HG03432 (cell line): Measurements from ENCODE around the gene KCTD14.
"Not testable (repeated sequence)": the region's sequence is repeated elsewhere in the genome, so short reads cannot be mapped to it uniquely, and the experiment has no call there.

Experiments used
- ATAC-seq: cut with Tn5 transposase; IDR thresholded peaks from one replicate; pipeline ENCODE4 v1.9.1; 2021; ENCODE audit warnings: mild to moderate bottlenecking, moderate library complexity; ENCODE audit not compliant: unreplicated experiment

KCTD14 gene

DNA sequence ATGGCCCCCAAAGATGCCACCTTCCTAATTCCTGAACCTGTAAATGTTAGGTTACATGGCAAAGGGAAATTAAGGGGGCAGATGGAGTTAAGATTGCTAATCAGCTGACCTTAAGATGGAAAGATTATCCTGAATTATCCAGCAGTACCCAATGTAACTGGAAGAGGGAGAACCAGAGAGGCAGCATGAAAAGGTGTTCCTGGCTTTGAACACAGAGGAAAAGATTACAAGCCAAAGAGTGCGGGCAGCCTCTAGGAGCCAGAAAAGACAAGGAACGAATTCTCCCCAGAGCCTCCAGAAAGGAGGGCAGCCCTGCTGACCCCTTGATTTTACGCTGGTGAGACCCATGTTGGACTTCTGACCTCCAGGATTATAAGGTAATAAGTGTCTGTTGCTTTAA lies 25.5 kb upstream of the KCTD14 start:
- ATAC-seq, result no peak

- ATAC-seq, result no peak
Observed at GRCh38 chr11:78046486-78046854, 23.4 kb upstream of the KCTD14 start.

- peak; percentile 86 for ATAC-seq
Observed at GRCh38 chr11:78045851-78046485, 22.9 kb upstream of the KCTD14 start.

DNA sequence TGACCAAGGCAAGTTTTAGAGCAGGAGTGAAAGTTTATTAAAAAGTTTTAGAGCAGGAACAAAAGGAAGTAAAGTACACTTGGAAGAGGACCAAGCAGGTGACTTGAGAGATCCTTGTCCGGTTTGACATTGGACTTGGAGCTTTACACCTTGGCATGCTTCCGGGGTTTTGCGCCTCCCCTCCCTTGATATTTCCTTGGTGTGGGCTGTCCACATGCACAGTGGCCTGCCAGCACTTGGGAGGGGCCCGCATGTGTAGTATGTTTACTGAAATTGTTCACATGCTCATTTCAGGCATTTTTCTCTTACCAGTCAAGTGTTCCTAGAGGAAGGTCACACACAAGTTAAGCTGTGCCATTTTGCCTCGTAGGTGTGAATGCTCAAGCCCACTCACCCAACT lies 21.6 kb upstream of the KCTD14 start:
- no peak for ATAC-seq

GRCh38 chr11:78041843-78042440 lies 18.9 kb upstream of the KCTD14 start:
- no peak for ATAC-seq

- not testable (repeated sequence) for ATAC-seq
Observed at GRCh38 chr11:78041380-78041719, 18.3 kb upstream of the KCTD14 start.

DNA sequence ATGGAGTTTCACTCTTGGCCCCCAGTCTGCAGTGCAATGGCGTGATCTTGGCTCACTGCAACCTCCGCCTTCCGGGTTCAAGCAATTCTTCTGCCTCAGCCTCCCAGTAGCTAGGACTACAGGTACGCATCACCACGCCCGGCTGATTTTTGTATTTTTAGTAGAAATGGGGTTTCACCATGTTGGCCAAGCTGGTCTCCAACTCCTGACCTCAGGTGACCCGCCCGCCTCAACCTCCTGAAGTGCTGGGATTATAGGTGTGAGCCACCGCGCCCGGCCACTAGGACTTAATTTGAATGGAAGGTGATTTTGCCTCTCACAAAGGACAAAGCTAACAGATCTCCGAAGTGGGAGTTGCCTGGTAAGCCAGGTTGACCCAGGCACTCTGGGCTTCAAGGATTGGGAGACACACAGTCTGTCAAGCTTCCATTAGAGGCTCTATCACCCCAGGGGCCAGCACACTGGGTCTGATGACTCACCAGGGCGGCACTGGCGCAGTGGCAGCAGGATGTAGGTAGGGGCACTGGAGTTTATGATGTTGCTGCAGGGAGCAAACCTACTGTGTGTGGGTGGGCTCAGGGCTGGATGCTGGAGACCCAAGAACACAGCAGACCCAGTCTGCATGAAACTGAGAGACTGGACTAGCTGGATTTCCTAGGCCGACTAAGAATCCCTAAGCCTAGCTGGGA lies 17.8 kb upstream of the KCTD14 start:
- ATAC-seq, result no peak

DNA sequence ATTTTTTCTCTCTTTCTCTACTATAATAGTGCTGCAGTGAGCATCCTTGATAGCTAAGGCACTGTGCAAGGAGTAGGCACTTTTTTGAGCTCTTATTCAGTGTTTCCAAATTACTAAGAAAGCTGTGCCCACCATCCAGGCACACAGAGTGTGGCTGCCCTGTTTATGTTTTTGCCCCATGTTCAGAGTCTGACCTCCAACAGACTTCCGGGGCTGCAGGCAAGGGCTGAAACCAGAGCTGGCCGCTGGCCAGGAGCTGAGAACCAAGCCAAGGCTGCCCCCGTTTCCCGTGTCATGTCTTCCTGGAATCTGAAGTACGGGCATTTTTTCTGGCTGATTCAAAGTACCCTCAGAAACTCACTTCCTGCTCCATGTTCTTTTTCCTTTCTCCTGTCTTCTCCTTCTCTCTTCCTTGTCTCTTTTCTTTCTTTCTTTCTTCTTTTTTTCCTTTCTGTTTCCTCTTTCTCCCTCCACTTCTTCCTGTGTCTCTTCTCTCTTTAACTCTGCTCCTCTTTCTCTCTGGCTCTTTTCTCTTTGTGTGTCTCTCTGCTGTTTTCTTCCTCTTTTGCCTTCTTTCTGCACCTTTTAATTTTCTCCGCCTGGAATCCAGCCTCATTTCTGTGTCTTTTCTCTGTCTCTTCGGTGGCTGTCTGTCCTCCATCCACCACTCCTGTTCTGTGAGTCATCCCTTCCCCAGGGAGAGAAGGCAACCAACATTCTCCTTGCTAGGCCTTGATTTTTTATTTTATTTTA lies 17.0 kb upstream of the KCTD14 start:
- ATAC-seq, result peak; percentile 86

DNA sequence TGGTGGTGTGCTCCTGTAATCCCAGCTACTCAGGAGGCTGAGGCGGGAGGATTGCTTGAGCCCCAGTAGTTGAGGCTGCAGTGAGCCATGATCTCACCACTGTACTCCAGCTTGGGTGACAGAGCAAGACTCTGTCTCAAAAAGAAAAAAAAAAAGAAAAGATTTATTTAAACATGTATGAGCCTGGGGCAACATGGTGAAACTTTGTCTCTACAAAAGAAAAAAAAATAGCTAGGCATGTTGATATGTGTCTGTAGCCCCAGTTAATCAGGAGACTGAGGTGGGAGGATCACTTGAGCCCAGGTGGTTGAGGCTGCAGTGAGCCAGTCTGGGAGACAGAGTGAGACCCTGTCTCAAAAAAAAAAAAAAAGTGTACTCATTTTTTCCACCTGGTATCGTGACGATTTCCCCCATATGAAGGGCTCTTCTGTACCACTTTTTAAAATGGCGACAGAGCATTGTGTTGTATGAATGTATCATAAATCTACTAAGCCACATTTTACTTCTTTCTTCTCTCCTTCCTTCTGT lies 16.4 kb upstream of the KCTD14 start:
- peak; percentile 12 for ATAC-seq

DNA sequence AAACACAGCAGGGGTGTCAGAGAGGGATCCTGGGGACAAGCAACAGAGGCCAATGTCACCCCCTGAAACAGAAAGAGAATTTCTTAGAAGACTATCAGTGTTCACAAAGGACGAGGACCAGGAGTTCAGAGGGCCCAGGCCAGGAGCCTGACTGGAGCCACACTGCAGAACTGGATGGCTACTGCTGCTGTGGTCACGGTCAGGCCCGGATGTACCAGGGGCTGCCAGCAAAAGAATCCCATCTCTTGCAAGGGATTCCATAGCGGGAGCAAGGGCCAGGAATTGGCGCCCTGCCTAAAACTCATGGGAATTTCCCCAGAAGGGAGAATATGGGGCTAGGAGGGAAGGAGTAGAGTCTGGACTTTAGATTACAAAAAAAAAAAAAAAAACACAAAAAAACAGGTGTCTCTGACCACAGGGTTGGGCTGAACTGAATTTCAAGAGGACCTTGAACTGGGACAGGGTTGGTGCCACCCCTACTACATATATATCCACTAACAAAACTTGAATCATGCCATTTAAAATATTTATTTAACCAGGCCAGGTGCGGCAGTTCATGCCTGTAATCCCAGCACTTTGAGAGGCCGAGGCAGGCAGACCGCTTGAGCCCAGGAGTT lies 15.7 kb upstream of the KCTD14 start:
- no peak for ATAC-seq

- ATAC-seq, result no peak
Observed at GRCh38 chr11:78037825-78038620, 14.9 kb upstream of the KCTD14 start.

- no peak for ATAC-seq
Observed at GRCh38 chr11:78037056-78037455, 14.0 kb upstream of the KCTD14 start.

DNA sequence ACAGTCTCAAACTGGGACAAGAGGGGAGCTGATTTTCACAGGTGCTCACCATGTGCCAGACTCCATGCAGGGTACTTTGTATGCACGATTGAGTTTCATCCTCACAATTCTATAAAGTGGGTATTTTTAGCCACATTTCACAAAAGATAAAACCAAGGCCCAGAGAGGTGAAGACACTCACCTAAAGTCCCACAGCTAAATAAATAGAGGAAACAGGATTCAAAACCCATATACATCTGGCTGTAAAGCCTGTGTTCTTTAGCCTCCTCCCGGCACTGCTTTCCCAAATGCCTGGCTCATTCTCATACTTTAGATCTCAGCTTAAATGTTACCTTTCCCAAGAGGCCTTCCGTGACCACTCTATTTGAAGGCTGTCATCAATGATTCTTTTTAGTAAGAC lies 13.2 kb upstream of the KCTD14 start:
- ATAC-seq, result no peak

GRCh38 chr11:78034623-78035022 lies 11.5 kb upstream of the KCTD14 start:
- no peak for ATAC-seq

GRCh38 chr11:78033040-78033439 lies 10.0 kb upstream of the KCTD14 start:
- ATAC-seq, result no peak

- peak; percentile 11 for ATAC-seq
Observed at GRCh38 chr11:78032090-78032489, 9.0 kb upstream of the KCTD14 start.

DNA sequence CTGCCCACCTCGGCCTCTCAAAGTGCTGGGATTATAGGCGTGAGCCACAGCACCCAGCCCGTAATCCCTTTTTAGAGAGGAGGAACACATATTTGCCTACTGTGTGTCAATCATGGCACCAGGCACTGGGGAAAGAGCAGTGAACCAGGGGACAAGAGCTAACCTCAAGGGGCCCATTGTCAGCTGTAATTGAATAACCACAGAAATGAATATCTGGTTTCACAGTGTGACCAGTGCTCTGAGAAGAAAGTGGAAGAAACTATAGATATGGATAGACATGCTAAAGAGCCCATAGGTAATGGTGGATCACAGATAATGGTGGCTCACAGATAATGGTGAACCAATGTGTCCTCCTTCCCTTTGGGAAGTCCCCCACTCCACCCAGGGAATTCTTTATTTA lies 8.6 kb upstream of the KCTD14 start:
- peak; percentile 81 for ATAC-seq

DNA sequence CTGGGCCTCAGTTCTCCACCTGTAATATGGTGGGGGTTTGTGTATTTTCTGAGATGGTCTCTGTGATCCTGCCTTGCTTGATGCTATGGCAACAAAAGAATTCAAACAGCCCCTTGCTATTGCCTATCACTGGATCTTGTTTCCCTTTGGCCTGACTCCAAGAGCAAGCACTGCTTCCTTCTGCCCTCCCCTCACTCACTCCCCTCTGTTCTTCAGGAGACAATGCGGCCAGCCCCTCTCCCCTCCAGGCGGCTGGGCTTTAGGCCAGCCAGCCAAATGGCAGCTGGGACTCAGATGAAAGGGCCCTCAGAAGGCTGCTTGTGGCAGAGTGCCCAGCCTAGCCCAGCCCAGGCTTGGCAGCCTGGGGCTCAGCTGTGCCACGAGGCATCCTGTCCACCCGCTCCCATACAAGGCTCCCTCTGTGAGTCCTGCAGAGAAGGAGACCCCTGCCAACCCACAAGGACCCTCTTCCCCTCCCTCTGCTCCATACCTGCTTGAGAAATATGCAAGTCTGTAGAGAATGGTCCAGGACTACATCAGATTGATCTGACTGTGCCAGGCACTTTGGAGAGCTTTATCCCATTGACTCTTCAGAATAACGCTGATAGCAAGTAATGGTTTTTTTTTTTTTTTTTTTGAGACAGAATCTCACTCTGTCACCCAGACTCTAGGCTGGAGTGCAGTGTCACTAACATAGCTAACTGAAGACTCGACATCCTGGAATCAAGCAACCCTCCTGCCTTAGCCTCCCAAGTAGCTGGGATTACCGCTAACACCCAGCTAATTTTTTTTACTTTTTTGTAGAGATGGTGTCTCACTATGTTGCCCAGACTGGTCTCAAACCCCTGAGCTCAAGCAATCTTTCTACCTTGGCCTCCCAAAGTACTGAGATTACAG lies 7.6 kb upstream of the KCTD14 start:
- ATAC-seq, result no peak

DNA sequence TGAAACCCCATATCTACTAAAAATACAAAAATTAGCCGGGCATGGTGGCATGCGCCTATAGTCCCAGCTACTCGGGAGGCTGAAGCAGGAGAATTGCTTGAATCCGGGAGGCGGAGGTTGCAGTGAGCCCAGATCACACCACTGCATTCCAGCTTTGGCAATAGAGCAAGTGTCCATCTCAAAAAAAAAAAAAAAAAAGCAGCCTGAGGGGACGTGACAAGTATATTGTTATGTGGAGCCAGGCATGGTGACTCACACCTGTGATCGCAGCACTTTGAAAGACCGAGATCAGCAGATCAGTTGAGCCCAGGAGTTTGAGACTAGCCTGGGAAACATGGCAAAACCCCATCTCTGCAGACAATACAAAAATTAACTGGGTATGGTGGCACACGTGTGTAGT lies 5.3 kb upstream of the KCTD14 start:
- not testable (repeated sequence) for ATAC-seq
